GM19351 (cell line): ENCODE data around the gene DHRS7.

Experiments
- ATAC-seq: cut with Tn5 transposase; IDR thresholded peaks from one replicate; pipeline ENCODE4 v1.9.1; 2021; ENCODE audit warnings: mild to moderate bottlenecking, moderate library complexity; ENCODE audit not compliant: unreplicated experiment

DHRS7 gene

GRCh38 chr14:60188115-60188514 lies 22.9 kb upstream of the DHRS7 start:
- ATAC-seq = peak; percentile 35

GRCh38 chr14:60184905-60185555 lies 19.8 kb upstream of the DHRS7 start:
- ATAC-seq = no peak

GRCh38 chr14:60184146-60184904 lies 19.1 kb upstream of the DHRS7 start:
- ATAC-seq = peak; percentile 41

GRCh38 chr14:60183741-60184140 lies 18.5 kb upstream of the DHRS7 start:
- ATAC-seq = peak; percentile 49

- peak; percentile 18 for ATAC-seq
Observed at GRCh38 chr14:60183138-60183537, 17.9 kb upstream of the DHRS7 start.

- no peak for ATAC-seq
Observed at GRCh38 chr14:60179431-60179869, 14.3 kb upstream of the DHRS7 start.

GRCh38 chr14:60178820-60179219 lies 13.6 kb upstream of the DHRS7 start:
- ATAC-seq = no peak

- no peak for ATAC-seq
Observed at GRCh38 chr14:60178164-60178563, 13.0 kb upstream of the DHRS7 start.

- ATAC-seq = no peak
Observed at GRCh38 chr14:60175255-60175902, 10.2 kb upstream of the DHRS7 start.

- ATAC-seq = no peak
Observed at GRCh38 chr14:60174352-60175254, 9.4 kb upstream of the DHRS7 start.

- no peak for ATAC-seq
Observed at GRCh38 chr14:60171690-60172089, 6.5 kb upstream of the DHRS7 start.

- ATAC-seq = no peak
Observed at GRCh38 chr14:60170948-60171347, 5.8 kb upstream of the DHRS7 start.

GRCh38 chr14:60169722-60170121 lies 4.5 kb upstream of the DHRS7 start:
- no peak for ATAC-seq

GRCh38 chr14:60166142-60166541 lies 944 bp upstream of the DHRS7 start:
- ATAC-seq = no peak

GRCh38 chr14:60165547-60165876 lies 314 bp upstream of the DHRS7 start:
- peak; percentile 14 for ATAC-seq

- peak; percentile 2 for ATAC-seq
Observed at GRCh38 chr14:60164404-60164711, 840 bp downstream of the DHRS7 start.

GRCh38 chr14:60163693-60164092 lies 1.5 kb downstream of the DHRS7 start:
- no peak for ATAC-seq

GRCh38 chr14:60161196-60162107 lies 3.7 kb downstream of the DHRS7 start:
- no peak for ATAC-seq

- no peak for ATAC-seq
Observed at GRCh38 chr14:60160422-60160821, 4.8 kb downstream of the DHRS7 start.

- ATAC-seq = no peak
Observed at GRCh38 chr14:60154671-60155070, 10.5 kb downstream of the DHRS7 start.
